ENCODE results near the gene TBCB. TPM values are rescaled to one million over a fixed set of nuclear protein-coding genes. Genes with fewer than 3 reads are reported as not detected.

TBCB gene
- total and polyA plus RNA-seq, 9 of the 15 experiments (the other 6 are each of a cell fraction or from before 2014, with no cell fraction given): 3.5 to 115 (median 58.9) TPM

DNA sequence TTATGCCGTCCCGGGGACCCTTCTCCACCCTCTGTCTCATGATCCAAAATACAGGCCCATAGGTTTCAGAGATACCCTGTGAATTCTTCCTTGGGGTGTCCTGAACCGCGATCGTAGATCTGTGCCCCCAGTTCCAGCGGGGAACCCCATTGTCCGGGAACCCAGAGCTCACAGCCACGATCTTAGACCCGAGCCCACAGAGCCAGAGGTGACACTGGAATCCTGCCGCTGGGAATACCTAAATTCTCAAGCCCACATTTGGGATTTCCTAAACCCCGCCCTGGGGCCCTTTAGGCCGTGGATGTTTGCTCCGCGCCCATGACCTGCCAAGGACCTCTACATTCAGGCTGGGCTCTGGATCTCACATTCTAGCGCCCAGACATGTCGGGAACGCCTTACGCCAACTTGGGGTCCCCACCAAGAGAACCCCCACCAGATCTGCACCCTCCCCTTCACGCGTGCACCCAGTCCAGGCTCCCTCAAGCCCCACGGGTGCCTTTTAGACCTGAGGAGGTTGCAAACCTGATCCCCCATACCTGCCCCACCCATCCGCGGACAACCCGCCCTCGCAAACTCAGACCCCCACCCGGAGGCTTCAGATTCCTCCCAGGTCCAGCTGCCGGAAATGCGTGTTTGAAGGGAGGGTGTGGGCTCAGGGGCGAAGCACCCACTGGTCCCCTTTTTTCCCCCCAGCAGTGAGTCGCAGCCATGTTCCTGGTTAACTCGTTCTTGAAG, 25.2 kb downstream of the TBCB start (continued):
- peak; percentile 52; the same call in 1 of the 2 replicates for TF ChIP-seq EGR1 (conservative IDR thresholded peaks at IDR 0.05)
- TF ChIP-seq BCOR (IDR thresholded peaks at IDR 0.05): no peak
- 0 out of 2 replicates have a peak, but pooled peaks have one; percentile 15 for TF ChIP-seq TEAD4 (IDR thresholded peaks at IDR 0.05; ENCODE audit: low read length)
- TF ChIP-seq TEAD4 (CRISPR knock-in tag; IDR thresholded peaks at IDR 0.05; ENCODE audit: borderline replicate concordance): no peak
- TF ChIP-seq MAFF (IDR thresholded peaks at IDR 0.05; ENCODE audit: low read length): no peak
- no peak for TF ChIP-seq ZSCAN32 (CRISPR knock-in tag; IDR thresholded peaks at IDR 0.05)
- TF ChIP-seq SLC30A9 (CRISPR knock-in tag; IDR thresholded peaks at IDR 0.05): no peak
- TF ChIP-seq ELF1 (tag; IDR thresholded peaks at IDR 0.05): no peak
- TF ChIP-seq ZBTB17 (CRISPR knock-in tag; IDR thresholded peaks at IDR 0.05): no peak; the same call in 1 of the 2 replicates
- TF ChIP-seq, protein P1, sequence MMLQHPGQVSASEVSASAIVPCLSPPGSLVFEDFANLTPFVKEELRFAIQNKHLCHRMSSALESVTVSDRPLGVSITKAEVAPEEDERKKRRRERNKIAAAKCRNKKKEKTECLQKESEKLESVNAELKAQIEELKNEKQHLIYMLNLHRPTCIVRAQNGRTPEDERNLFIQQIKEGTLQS (IDR thresholded peaks at IDR 0.05): no peak
- TF ChIP-seq, protein P1 (CRISPR knock-in tag; conservative IDR thresholded peaks at IDR 0.05): 0 out of 2 replicates have a peak, but pooled peaks have one; percentile 60
- TF ChIP-seq BHLHE40 (IDR thresholded peaks at IDR 0.05; ENCODE audit: low read length): no peak
- TF ChIP-seq ADNP (tag; IDR thresholded peaks at IDR 0.05): no peak
- TF ChIP-seq, protein P2, sequence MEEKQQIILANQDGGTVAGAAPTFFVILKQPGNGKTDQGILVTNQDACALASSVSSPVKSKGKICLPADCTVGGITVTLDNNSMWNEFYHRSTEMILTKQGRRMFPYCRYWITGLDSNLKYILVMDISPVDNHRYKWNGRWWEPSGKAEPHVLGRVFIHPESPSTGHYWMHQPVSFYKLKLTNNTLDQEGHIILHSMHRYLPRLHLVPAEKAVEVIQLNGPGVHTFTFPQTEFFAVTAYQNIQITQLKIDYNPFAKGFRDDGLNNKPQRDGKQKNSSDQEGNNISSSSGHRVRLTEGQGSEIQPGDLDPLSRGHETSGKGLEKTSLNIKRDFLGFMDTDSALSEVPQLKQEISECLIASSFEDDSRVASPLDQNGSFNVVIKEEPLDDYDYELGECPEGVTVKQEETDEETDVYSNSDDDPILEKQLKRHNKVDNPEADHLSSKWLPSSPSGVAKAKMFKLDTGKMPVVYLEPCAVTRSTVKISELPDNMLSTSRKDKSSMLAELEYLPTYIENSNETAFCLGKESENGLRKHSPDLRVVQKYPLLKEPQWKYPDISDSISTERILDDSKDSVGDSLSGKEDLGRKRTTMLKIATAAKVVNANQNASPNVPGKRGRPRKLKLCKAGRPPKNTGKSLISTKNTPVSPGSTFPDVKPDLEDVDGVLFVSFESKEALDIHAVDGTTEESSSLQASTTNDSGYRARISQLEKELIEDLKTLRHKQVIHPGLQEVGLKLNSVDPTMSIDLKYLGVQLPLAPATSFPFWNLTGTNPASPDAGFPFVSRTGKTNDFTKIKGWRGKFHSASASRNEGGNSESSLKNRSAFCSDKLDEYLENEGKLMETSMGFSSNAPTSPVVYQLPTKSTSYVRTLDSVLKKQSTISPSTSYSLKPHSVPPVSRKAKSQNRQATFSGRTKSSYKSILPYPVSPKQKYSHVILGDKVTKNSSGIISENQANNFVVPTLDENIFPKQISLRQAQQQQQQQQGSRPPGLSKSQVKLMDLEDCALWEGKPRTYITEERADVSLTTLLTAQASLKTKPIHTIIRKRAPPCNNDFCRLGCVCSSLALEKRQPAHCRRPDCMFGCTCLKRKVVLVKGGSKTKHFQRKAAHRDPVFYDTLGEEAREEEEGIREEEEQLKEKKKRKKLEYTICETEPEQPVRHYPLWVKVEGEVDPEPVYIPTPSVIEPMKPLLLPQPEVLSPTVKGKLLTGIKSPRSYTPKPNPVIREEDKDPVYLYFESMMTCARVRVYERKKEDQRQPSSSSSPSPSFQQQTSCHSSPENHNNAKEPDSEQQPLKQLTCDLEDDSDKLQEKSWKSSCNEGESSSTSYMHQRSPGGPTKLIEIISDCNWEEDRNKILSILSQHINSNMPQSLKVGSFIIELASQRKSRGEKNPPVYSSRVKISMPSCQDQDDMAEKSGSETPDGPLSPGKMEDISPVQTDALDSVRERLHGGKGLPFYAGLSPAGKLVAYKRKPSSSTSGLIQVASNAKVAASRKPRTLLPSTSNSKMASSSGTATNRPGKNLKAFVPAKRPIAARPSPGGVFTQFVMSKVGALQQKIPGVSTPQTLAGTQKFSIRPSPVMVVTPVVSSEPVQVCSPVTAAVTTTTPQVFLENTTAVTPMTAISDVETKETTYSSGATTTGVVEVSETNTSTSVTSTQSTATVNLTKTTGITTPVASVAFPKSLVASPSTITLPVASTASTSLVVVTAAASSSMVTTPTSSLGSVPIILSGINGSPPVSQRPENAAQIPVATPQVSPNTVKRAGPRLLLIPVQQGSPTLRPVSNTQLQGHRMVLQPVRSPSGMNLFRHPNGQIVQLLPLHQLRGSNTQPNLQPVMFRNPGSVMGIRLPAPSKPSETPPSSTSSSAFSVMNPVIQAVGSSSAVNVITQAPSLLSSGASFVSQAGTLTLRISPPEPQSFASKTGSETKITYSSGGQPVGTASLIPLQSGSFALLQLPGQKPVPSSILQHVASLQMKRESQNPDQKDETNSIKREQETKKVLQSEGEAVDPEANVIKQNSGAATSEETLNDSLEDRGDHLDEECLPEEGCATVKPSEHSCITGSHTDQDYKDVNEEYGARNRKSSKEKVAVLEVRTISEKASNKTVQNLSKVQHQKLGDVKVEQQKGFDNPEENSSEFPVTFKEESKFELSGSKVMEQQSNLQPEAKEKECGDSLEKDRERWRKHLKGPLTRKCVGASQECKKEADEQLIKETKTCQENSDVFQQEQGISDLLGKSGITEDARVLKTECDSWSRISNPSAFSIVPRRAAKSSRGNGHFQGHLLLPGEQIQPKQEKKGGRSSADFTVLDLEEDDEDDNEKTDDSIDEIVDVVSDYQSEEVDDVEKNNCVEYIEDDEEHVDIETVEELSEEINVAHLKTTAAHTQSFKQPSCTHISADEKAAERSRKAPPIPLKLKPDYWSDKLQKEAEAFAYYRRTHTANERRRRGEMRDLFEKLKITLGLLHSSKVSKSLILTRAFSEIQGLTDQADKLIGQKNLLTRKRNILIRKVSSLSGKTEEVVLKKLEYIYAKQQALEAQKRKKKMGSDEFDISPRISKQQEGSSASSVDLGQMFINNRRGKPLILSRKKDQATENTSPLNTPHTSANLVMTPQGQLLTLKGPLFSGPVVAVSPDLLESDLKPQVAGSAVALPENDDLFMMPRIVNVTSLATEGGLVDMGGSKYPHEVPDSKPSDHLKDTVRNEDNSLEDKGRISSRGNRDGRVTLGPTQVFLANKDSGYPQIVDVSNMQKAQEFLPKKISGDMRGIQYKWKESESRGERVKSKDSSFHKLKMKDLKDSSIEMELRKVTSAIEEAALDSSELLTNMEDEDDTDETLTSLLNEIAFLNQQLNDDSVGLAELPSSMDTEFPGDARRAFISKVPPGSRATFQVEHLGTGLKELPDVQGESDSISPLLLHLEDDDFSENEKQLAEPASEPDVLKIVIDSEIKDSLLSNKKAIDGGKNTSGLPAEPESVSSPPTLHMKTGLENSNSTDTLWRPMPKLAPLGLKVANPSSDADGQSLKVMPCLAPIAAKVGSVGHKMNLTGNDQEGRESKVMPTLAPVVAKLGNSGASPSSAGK (IDR thresholded peaks at IDR 0.05): no peak
- no peak for TF ChIP-seq POLR2G (IDR thresholded peaks at IDR 0.05; ENCODE audit: low read depth, low read length)
- no peak for TF ChIP-seq RBM17 (IDR thresholded peaks at IDR 0.05; ENCODE audit: borderline replicate concordance, low read depth, low read length)
- no peak for TF ChIP-seq ZNF57 (CRISPR knock-in tag; IDR thresholded peaks at IDR 0.05)
- TF ChIP-seq SMARCE1 (IDR thresholded peaks at IDR 0.05): no peak

Measured in K562 (cell line).